Stimulated activated CD4-positive, alpha-beta T cell treated with anti-CD3 and anti-CD28 coated beads, Interleukin-15, amount 100 ng/mL, for 1 hour (primary cell): ENCODE data around the gene SPPL2A.
"Not testable (repeated sequence)": the region's sequence is repeated elsewhere in the genome, so short reads cannot be mapped to it uniquely, and the experiment has no call there.

ENCODE experiments used
- DNase-seq, 2 donors: peaks; one replicate each; pipeline ENCODE4 v3.0.0-alpha.2; 2020; ENCODE audit warnings: low read depth in 1 of 2, low spot score in 1 of 2

SPPL2A gene, protein sequence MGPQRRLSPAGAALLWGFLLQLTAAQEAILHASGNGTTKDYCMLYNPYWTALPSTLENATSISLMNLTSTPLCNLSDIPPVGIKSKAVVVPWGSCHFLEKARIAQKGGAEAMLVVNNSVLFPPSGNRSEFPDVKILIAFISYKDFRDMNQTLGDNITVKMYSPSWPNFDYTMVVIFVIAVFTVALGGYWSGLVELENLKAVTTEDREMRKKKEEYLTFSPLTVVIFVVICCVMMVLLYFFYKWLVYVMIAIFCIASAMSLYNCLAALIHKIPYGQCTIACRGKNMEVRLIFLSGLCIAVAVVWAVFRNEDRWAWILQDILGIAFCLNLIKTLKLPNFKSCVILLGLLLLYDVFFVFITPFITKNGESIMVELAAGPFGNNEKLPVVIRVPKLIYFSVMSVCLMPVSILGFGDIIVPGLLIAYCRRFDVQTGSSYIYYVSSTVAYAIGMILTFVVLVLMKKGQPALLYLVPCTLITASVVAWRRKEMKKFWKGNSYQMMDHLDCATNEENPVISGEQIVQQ

GRCh38 chr15:50765195-50765967 is at the start of gene SPPL2A:
SPPL2A (minus strand) TSS chr15:50765706; CDS start chr15:50765533, 173 bp downstream.
- peak; percentile 62 to 78 for DNase-seq

DNA sequence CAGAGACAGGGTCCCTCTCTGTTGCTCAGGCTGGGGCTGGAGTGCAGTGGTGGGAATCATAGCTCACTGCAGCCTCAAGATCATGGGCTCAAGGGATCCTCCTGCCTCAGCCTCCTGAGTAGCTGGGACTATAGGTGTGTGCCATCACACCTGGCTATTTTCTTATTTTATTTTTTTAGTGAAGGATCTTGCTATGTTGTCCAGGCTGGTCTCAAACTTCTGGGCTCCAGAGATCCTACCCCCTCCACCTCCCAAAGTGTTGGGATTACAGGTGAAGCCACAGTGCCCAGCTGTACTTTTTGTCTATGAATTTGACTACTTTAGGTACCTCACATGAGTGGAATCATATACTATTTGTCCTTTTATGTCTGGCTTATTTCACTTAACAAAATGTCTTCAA is 49.1 kb upstream of the SPPL2A start:
- DNase-seq, result no peak

DNA sequence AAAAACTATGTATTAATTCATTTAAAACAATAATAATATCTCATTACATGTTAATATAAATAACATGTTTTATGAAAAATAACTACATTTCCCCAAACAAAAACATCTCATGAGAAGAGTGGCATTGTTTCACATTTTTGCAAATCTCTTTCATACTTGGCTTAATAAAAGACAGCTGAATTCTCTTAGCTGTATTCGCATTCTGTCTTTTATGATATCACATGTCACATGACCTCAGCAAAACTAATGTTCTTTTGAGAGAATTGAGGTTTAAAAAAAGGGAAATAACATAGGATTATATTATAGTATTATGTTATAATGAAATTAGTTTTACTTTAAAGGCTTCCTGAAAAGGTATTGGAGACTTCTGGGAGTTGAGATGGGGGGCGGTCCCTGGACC is 48.4 kb upstream of the SPPL2A start:
- no peak for DNase-seq

DNA sequence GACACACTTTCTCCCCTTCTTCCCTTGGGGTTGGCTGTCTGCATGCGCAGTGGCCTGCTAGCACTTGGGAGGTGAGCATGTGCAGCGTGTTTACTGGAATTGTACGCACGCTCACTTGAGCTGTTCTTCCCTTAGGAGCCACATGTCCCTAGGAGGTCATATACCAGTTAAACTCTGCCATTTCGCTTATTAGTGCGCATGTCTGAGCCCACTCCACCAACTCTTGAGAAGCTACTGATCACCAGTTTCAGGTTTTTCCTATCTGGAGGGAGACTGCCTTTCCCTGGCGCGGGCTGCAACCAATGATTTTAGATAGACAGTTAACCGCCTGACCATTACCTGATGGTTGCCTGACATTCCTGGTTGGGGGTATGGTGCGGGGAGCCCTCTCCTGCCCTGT is 47.6 kb upstream of the SPPL2A start:
- no peak for DNase-seq

DNA sequence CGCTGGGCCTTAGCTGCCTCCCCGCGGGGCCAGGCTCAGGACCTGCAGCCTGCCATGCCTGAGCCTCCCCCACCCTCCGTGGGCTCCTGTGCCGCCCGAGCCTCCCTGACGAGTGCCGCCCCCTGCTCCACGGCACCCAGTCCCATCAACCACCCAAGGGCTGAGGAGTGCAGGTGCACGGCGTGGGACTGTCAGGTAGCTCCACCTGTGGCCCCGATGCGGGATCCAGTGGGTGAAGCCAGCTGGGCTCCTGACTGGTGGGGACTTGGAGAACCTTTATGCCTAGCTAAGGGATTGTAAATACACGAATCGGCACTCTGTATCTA is 46.6 kb upstream of the SPPL2A start:
- not testable (repeated sequence) for DNase-seq

DNA sequence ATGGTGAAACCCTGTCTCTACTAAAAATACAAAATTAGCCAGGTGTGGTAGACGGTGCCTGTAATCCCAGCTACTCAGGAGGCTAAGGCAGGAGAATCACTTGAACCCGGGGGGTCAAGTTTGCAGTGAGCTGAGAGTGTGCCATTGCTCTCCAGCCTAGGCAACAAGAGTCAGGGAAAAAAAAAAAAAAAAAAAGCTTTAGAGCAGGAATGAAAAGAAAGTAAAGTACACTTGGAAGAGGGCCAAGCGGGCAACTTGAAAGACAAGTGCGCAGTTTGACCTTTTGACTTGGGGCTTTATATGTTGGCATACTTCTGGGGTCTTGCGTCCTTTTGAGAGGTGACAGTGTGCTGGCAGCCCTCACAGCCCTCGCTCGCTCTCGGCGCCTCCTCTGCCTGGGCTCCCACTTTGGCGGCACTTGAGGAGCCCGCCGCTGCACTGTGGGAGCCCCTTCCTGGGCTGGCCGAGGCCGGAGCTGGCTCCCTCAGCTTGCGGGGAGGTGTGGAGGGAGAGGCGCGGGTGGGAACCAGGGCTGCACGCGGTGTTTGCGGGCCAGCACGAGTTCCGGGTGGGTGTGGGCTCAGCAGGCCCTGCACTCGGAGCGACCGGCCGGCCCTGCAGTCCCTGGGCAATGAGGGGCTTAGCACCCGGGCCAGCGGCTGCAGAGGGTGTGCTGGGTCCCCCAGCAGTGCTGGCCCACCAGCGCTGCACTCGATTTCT is 46.1 kb upstream of the SPPL2A start:
- not testable (repeated sequence) for DNase-seq

GRCh38 chr15:50810128-50810527 is 44.6 kb upstream of the SPPL2A start:
- no peak for DNase-seq

DNA sequence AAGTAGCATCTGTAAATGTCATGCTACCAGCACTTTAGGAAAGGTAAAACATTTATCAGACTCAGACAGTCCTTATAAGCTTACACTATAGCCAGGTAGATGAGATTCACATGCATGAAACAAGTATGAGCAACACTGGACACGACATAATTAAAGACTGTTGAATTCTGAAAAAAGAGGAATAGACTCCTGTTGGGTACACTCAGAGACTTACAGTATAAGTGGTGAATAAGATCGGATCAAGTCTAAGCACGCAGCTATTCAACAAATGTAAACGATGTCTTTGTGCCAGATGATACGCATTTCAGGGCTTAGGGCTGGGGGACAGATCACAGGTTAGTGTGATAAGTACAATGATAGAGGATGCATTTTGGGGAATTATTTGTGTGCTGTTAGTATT is 43.2 kb upstream of the SPPL2A start:
- no peak for DNase-seq

- DNase-seq, result no peak
Observed at GRCh38 chr15:50803479-50804180, 38.1 kb upstream of the SPPL2A start.

DNA sequence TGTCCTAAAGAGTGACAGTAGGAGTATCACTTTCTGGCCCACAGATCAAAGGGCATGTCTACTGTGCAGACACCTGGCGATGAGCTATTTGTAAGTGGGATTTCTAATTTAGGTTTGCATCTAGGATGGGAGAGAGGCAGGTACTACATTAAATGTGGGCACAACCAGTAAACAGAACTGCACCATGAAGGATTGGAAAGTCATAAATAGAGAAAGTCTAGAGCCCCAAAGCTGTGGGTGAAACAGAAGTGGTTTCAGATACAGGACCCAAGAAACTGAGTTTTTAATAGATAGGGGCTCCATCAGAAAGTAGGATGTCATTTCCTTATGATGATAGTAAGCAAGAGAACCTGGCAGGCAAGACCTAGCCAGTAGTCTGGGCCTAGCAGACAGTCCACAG is 35.2 kb upstream of the SPPL2A start:
- no peak for DNase-seq

GRCh38 chr15:50798684-50799083 is 33.2 kb upstream of the SPPL2A start:
- DNase-seq, result no peak

DNA sequence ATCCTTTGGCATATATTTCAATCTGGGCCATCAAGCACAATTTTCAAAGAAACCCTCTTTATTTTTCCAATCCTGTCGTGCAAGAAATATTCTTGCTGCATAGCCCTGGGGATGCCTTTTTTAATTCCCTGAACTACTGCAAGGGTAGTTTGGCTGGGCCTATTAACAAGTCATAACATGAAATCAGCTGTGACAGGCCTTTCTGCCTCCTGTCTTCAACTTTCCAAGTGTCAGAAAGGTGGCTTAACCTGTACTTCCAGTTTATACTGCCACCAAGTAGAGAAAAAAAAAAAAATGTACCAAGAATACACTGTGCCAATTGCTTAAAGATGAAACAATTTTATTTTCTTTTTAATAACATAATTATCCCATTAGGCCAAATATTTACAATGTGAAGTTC is 32.4 kb upstream of the SPPL2A start:
- DNase-seq, result no peak

GRCh38 chr15:50791486-50791885 is 26.0 kb upstream of the SPPL2A start:
- DNase-seq, result no peak

DNA sequence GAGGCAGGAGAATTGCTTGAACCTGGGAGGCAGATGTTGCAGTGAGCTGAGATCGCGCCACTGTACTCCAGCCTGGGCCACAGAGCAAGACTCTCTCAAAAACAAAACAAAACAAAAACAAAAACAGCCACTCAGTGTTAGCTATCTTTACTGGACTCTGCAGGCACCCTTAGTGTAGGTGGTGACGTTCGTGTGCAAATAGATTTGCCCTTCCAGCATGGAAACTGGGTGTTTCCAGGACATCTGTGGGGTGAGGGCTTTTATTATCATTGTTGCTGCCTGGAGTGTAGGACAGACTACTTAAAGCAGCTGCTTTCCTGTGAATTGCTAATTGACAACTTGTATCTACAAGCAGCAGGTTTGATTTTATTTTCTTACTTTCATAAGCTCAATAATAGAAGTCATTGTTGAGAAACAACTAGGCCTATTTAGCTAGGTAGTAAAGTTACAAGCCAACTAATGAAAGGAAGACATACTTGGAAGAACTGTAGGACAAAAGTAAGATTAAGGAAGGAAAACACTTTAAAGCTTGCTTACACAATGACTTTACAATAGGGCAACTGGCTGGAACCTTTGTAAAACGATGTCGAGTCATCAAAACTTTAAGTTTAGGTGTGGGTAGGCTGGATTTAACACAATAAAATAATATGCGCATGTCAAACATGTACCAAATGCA is 25.4 kb upstream of the SPPL2A start:
- DNase-seq, result no peak

DNA sequence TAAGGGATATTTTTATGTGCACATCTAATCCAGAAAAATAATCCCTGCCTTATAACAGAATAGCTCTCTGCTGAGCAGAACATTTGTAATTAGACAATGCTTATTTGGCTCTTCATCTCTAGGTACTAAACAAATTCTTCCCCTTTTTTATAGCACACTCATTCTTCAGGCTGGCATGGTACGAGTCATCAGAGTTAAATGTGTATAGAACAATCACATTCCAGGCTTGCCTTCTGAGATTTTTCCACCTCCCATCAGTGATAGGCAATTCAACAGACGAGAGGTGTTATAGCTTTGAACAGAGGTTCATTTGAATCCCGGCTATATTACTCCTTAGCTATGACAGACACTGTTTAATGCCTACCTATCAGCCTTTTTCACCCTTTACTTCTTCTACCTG is 21.4 kb upstream of the SPPL2A start:
- no peak for DNase-seq

DNA sequence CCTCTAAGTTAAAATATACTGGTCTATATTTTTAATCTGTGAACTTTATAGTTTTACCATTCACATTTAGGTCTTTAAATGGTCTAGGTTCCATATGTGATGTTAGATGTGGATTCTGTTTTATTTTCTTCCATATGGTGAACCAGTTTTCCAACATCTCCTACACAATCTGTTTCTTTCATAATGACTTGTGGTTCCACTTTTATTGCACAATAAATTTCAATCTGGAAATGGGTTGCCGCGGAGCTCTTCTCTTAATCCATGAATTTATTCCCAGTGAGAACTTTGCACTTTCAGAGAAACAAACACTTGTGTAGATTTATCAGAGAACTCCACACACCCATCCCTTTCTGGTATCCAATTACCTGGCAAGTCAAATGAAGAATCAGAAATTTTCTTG is 20.9 kb upstream of the SPPL2A start:
- DNase-seq, result no peak

GRCh38 chr15:50783895-50784294 is 18.4 kb upstream of the SPPL2A start:
- DNase-seq, result no peak

- DNase-seq, result no peak
Observed at GRCh38 chr15:50783411-50783810, 17.9 kb upstream of the SPPL2A start.

DNA sequence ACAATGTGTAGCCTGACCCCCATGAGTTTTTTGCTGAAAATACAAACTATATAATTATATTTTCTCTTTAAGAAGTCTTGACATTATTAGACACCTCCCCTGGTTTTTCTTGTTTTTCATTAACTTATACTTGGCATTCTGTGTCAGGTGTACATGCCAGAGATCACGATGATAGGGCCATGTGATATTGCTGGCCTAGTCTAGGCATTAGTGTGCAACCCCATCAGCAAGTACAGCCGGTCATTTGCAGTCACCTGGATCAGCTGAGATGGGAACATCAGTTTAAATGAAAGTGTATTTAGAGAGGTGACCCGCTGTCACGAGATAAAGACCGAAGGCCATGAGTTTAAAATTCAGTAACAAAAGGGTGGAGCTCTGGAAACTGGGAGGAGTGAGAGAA is 12.6 kb upstream of the SPPL2A start:
- no peak for DNase-seq

DNA sequence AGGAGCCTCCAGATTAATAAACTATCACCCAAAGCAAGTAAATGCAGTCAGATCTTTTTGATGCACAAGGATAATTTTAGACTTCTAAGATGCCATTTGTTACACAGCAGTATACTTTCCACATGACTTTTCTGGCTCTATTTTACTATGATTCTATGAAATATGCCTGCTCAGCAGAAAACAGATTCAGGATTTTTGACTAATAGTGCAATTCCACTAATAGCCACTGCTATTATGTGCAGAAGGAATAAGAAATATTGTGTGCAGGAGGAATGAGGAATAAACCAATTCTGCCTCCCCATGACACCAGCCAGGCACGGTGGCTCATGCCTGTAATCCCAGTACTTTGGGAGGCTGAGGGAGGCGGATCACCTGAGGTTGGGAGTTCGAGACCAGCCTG is 11.5 kb upstream of the SPPL2A start:
- DNase-seq, result no peak

GRCh38 chr15:50774450-50774849 is 8.9 kb upstream of the SPPL2A start:
- DNase-seq, result no peak
